Retinal pigment epithelial cell (primary cell): Measurements from ENCODE around the gene GDI2.
"Not testable (repeated sequence)": the region's sequence is repeated elsewhere in the genome, so short reads cannot be mapped to it uniquely, and the experiment has no call there.

ENCODE experiments used
- DNase-seq: peaks from one replicate; pipeline ENCODE4 v3.0.0-alpha.2; 2010; ENCODE audit warnings: low read depth
- H3K4me3 ChIP-seq: 2 replicates; pipeline ENCODE4 v1.5.1; 2011; ENCODE audit warnings: mild to moderate bottlenecking, low read length, control low read depth, moderate library complexity
- TF ChIP-seq, protein P1 (sequence below): conservative IDR thresholded peaks from 2 replicates; pipeline ENCODE4 v1.5.1; 2011; ENCODE audit warnings: low read depth, low read length, control low read depth, inconsistent platforms

Gene GDI2

DNA sequence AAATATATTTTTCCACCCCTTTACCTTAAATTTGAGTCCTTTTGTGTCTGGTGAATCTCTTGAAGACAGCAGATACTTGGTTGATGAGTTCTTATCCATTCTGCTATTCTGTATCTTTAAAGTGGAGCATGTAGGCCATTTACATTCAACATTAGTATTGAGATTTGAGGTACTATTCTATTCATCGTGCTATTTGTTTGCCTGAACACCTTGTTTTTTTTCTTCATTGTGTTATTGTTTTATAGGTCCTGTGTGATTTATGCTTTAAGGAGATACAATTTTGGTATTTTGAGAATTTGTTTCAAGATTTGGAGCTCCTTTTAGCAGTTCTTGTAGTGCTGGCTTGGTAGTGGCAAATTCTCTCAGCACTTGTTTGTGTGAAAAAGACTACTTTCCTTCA is 29.9 kb downstream of the GDI2 start:
- no peak for DNase-seq
- H3K4me3 ChIP-seq: no peak overlapping the region
- TF ChIP-seq, protein P1, sequence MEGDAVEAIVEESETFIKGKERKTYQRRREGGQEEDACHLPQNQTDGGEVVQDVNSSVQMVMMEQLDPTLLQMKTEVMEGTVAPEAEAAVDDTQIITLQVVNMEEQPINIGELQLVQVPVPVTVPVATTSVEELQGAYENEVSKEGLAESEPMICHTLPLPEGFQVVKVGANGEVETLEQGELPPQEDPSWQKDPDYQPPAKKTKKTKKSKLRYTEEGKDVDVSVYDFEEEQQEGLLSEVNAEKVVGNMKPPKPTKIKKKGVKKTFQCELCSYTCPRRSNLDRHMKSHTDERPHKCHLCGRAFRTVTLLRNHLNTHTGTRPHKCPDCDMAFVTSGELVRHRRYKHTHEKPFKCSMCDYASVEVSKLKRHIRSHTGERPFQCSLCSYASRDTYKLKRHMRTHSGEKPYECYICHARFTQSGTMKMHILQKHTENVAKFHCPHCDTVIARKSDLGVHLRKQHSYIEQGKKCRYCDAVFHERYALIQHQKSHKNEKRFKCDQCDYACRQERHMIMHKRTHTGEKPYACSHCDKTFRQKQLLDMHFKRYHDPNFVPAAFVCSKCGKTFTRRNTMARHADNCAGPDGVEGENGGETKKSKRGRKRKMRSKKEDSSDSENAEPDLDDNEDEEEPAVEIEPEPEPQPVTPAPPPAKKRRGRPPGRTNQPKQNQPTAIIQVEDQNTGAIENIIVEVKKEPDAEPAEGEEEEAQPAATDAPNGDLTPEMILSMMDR: no peak

DNA sequence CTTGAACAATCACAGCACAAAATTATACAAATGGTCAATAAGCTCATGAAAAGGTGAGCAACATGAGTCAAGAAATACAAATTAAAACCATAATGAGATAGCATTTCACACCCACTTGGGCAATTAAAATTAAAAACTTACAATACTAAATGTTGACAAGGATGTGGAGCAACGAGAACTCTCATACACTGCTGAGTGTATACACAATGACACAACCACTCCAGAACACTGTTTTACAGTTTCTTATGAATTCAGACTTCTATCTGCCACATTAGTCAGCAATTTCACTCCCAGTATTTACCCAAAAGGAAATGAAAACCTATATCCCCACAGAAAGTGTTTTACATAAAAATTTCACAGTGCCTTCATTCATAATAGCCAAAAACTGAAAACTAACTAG is 31.1 kb downstream of the GDI2 start:
- TF ChIP-seq, protein P1: no peak
- no peak overlapping the region for H3K4me3 ChIP-seq
- DNase-seq: no peak

DNA sequence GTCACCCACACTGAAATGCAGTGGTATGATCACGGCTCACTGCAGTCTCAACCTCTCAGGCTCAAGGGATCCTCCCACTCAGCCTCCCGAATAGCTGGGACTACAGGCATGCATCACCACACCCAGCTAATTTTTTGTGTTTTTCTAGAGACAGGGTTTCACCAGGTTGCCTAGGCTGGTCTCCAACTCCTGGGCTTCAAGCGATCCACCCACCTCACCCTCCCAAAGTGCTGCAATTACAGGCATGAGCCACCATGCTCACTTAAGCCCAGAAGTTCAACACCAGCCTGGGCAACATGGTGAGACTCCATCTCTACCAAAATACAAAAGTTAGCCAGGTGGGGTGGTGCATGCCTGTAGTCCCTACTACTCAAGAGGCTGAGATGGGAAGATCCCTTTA is 33.5 kb downstream of the GDI2 start:
- TF ChIP-seq, protein P1: no peak
- DNase-seq: no peak

DNA sequence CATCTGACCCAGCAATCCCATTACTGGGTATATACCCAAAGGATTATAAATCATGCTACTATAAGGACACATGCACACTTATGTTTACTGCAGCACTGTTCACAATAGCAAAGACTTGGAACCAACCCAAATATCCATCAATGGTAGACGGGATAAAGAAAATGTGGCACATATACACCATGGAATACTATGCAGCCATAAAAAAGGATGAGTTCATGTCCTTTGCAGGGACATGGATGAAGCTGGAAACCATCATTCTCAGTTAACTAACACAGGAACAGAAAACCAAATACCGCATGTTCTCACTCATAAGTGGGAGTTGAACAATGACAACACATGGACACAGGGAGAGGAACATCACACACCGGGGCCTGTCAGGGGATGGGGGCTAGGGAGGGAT is 35.5 kb downstream of the GDI2 start:
- DNase-seq, H3K4me3 ChIP-seq: not testable (repeated sequence)

More for the DNA sequence above, 33.5 kb downstream of the GDI2 start:
- H3K4me3 ChIP-seq: no peak overlapping the region

DNA sequence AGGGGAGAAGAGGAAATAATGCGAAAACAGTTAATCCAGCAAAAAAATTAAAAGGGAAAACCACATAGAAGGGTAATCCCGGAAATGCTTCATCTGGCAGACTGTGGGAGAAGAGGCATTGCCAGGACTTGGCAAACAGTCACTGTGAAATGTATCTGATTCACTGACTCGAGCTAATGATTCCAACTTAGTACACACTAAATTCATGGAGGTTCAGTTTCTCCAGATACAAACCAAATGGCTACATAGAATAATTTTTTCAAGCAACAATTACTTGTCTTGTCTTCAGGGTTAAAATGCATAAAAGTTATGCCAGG is 36.4 kb downstream of the GDI2 start:
- no peak overlapping the region for H3K4me3 ChIP-seq
- TF ChIP-seq, protein P1: no peak
- peak; percentile 66 for DNase-seq

DNA sequence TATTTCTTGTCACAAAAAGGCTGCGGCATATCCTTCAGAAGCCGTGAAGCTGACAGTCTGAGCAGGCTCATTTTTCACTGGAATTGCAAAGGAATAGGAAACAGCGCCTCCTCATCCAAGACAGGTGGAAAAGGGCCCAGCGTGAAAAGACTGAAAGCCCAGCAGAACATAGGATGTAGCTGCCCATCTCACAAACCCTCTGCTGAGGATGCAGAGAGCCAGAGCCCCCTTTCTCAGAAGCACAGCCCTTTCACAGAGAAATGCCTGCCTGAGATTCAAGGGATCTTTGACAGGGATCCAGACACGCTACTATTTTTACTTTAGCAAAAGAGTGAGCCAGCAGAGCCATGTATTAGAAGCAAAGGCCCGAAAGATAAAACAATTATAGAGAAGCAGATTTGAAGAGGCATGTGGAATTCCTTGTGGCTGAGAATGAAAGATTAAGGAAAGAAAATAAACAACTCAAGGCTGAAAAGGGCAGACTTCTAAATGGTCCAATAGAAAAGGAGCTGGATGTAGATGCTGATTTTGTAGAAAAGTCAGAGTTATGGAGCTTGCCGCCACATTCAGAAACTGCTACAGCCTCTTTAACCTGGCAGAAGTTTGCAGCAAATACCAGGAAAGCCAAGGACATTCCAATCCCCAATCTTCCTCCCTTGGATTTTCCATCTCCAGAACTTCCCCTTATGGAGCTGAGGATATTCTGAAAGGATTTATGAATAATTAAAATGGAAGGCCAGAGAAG is 36.9 kb downstream of the GDI2 start:
- TF ChIP-seq, protein P1: peak; percentile 41
- H3K4me3 ChIP-seq: no peak overlapping the region
- DNase-seq: no peak

DNA sequence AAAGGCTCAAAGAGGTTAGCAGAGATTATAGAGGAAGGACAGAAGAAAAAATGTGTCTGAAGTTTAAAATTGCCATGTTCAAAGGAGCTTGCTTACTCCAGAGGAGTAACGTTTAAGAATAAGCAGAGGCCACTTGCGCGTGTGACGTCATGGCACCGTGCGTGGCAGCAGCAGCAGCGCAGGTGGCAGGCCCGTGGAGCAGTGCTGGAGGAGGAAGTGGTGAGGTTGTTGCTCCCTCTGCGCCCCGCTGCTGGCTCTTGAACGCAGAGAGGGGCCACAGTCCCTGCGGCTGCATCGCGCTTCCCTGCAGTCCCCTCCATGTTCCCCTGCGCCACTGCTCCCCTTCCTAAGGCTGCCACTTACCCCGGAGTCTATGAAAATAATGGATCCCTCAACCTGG is 37.5 kb downstream of the GDI2 start:
- TF ChIP-seq, protein P1: no peak
- DNase-seq: no peak
- no peak overlapping the region for H3K4me3 ChIP-seq
